Naive thymus-derived CD8-positive, alpha-beta T cell (primary cell): ENCODE results near the gene MIPOL1. TPM values are rescaled to one million over a fixed set of nuclear protein-coding genes. Genes with fewer than 3 reads are reported as not detected.
"Not testable (repeated sequence)": the region's sequence is repeated elsewhere in the genome, so short reads cannot be mapped to it uniquely, and the experiment has no call there.

ENCODE experiments used
- ATAC-seq, 2 donors: fragments of 150-1000 bp; cut with Tn5 transposase in 1 of 2; sonication (Bioruptor Pico), chemical (Tn5 transposase) in 1 of 2; 1 replicate in 1 of 2; 2 replicates in 1 of 2; pipeline ENCODE4 v1.10.0; 2021; ENCODE audit warnings: mild to moderate bottlenecking in 2 of 2, moderate library complexity in 2 of 2
- POLR2A ChIA-PET: fragments of 350-600 bp; sonication (Branson Sonifier 250); formaldehyde crosslinking; loops from one replicate; lab custom pipeline; 2021; ENCODE audit warnings: antibody characterized with exemption; lab: Charles Lee
- DNase-seq, 10 donors: peaks; one replicate each; pipeline versions ENCODE4 v3.0.0 to v3.0.0-alpha.2; 2020 to 2022
- H3K27ac Mint-ChIP-seq, 10 donors: one replicate each; pipeline ENCODE4 v1.8.0; 2020 to 2022; ENCODE audit warnings: mild to moderate bottlenecking in 10 of 10, mixed read lengths in 10 of 10, moderate library complexity in 4 of 10, inconsistent platforms in 1 of 10
- H3K27me3 Mint-ChIP-seq, 5 donors: one replicate each; pipeline ENCODE4 v1.8.0; 2021 to 2022; ENCODE audit warnings: mixed read lengths in 5 of 5
- H3K36me3 Mint-ChIP-seq, 3 donors: one replicate each; pipeline ENCODE4 v1.8.0; 2020 to 2022; ENCODE audit warnings: mixed read lengths in 3 of 3, mild to moderate bottlenecking in 2 of 3, inconsistent platforms in 1 of 3
- H3K4me1 Mint-ChIP-seq, 4 donors: one replicate each; pipeline ENCODE4 v1.8.0; 2021 to 2022; ENCODE audit warnings: mixed read lengths in 4 of 4
- H3K4me3 Mint-ChIP-seq, 10 donors: one replicate each; pipeline ENCODE4 v1.8.0; 2020 to 2022; ENCODE audit warnings: mild to moderate bottlenecking in 10 of 10, mixed read lengths in 10 of 10, moderate library complexity in 6 of 10, inconsistent platforms in 1 of 10
- H3K9me3 Mint-ChIP-seq, 9 donors: one replicate each; pipeline ENCODE4 v1.8.0; 2020 to 2022; ENCODE audit warnings: mixed read lengths in 9 of 9, mild to moderate bottlenecking in 3 of 9, inconsistent platforms in 1 of 9, moderate library complexity in 1 of 9
- polyA plus RNA-seq, 3 donors: library from polyadenylated mRNA; unstranded; fragments of 300-500 nt; fragmentation: Illumina TruSeq; gene quantifications; one replicate each; pipeline ENCODE4 v1.2.3, GENCODE V29; 2021
- total RNA-seq, 8 experiments: library from RNA in 2 of 8; stranded (reverse) in 2 of 8; gene quantifications; one replicate each; pipeline ENCODE4 v1.2.3 and lab custom pipeline; 2021 to 2026

MIPOL1 gene, protein sequence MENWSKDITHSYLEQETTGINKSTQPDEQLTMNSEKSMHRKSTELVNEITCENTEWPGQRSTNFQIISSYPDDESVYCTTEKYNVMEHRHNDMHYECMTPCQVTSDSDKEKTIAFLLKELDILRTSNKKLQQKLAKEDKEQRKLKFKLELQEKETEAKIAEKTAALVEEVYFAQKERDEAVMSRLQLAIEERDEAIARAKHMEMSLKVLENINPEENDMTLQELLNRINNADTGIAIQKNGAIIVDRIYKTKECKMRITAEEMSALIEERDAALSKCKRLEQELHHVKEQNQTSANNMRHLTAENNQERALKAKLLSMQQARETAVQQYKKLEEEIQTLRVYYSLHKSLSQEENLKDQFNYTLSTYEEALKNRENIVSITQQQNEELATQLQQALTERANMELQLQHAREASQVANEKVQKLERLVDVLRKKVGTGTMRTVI
- not detected for total RNA-seq
- not detected for polyA plus RNA-seq
- 0 to 0.43 (median 0.17) reads per million in 6 experiments for total RNA-seq (lab: John Stamatoyannopoulos, UW)

DNA sequence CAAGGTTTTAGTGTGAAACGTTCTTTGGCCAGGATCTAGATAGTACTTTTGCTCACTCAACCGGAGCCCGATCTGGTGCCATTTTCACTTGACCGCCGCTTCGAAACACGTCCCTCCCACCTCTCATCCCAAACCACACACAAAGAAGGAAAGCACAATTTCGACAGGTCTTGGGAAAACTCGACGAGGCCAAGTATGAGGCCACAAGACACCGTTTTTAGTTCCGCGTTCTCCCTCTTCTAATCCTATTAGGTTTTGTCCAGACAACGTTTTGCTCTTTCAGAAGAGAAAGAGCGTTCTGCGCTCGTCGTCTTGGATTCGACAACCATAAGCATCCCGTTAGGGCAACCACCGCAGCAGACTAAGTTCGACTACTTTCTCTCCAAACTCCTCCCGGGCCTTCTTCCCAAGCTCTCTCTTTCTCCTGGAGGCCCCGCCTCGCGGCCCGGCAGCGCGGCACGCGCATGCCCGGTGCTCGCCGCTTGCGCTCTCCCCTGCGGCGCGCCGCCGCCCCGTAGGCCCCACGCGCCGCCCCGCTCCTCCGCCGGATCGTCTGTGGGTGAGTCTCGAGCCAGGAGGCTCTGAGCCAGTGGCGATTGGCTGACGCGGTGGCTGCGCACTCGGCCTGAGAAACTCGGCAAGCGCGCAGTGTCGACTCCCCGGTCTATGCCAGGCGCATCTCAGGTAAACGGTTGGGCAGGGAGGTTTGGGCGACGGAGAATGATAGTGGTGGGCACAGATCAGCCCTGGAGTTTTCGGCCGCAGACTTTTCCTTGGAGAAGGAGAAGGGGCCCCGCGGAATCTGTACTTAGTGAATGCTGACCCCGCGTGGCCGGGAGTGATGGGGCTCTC is at the start of gene MIPOL1:
Gene MIPOL1, plus strand, starts transcription at position 517 of the 852 bp plus-strand sequence. CDS start 49,952 bp downstream, outside the sequence.
- Mint-ChIP-seq H3K36me3 (no peaks in the 10 kb centered on the region), H3K27ac (no peak within 1 kb of the TSS), H3K4me3 (peak within 1 kb of the TSS; percentile 30 to 74 (median 66)), H3K9me3 (peaks cover 0 to 7% (median 3%) of the 10 kb centered on the region in 9 donors), H3K27me3 (peaks cover 7 to 32% (median 17%) of the 10 kb centered on the region in 5 donors), H3K4me1 (peaks cover 7 to 16% (median 14%) of the 10 kb centered on the region in 4 donors)
- ATAC-seq (peak; percentile 29 to 35), DNase-seq (no peak)
- POLR2A ChIA-PET = no interaction called here

DNA sequence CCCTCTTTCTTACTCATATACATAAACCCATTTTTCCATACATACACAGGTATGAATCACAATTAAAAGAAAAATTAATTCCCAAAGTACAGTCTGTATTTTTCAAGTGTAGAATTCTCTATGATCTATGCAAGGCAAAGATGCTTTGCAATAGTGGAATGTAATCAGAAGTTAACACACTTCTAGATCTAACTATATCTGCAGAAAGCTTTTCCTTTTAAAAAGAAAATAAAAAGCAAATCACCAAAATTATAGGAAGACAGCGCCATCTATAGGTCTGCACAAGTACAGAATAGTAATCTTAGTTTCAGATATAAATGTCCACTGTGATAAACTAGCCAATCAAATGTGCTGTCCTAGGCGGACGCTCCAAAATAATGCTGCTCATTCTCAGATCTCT is 47.3 kb upstream of the MIPOL1 start:
- Mint-ChIP-seq H3K36me3 (peaks cover 0 to 9% (median 0%) of the 10 kb centered on the region in 3 donors), H3K4me1 (no peaks in the 10 kb centered on the region), H3K27me3 (peaks cover 0 to 16% (median 0%) of the 10 kb centered on the region in 5 donors), H3K4me3 (no peak overlapping the region), H3K27ac (no peak overlapping the region), H3K9me3 (peaks cover 0 to 28% (median 15%) of the 10 kb centered on the region in 9 donors)
- POLR2A ChIA-PET = no interaction called here
- ATAC-seq (no peak), DNase-seq (no peak)

DNA sequence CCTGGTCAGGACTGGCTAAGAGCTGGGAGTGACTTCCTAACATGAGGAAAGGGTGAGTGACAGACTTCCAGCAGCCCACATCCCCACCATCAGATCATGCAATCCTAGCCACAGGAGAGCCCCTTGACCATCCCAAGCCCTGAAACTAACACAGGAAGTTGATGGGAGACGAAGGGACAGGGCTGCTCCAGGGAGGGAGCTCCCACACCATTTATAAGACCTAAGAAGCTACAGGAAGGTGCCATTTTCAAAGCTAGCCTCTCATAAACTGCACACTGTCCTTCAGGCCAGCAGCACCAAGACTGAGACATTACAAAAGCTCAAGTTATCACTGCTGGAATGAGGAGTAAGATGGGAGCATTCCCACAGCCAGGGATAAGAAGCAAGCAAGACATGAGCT is 44.7 kb upstream of the MIPOL1 start:
- no peak for ATAC-seq
- H3K4me3 Mint-ChIP-seq = no peak overlapping the region
- POLR2A ChIA-PET = no interaction called here
- H3K27me3 Mint-ChIP-seq = peaks cover 0 to 16% (median 0%) of the 10 kb centered on the region in 5 donors
- H3K36me3 Mint-ChIP-seq = peaks cover 0 to 12% (median 0%) of the 10 kb centered on the region in 3 donors
- no peaks in the 10 kb centered on the region for H3K4me1 Mint-ChIP-seq
- no peak overlapping the region for H3K27ac Mint-ChIP-seq
- peaks cover 0 to 42% (median 21%) of the 10 kb centered on the region in 9 donors for H3K9me3 Mint-ChIP-seq
- no peak for DNase-seq

DNA sequence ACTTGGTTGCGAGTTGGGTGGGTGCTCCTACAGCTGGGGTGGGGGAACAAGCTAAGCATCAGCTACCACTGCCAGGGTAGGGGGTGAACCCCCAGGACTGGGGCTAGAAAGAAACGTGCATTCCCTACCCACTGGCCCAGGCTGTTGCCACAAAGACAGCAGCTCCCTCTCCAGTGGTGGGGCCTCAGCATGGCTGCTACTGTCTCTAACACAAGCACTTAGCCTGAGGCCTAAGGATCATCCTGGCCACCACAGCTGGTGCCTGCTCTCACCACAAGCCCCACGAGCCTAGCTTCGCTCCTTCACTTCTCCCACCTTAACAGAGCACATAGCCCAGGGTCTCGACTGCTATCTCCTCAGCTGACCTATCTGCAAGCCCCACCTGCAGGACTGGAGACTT is 44.3 kb upstream of the MIPOL1 start:
- H3K4me1 Mint-ChIP-seq = no peaks in the 10 kb centered on the region
- H3K27ac Mint-ChIP-seq = no peak overlapping the region
- H3K27me3 Mint-ChIP-seq = peaks cover 0 to 16% (median 0%) of the 10 kb centered on the region in 5 donors
- H3K9me3 Mint-ChIP-seq = peaks cover 0 to 46% (median 21%) of the 10 kb centered on the region in 9 donors
- no peak for ATAC-seq
- POLR2A ChIA-PET = no interaction called here
- peaks cover 0 to 12% (median 0%) of the 10 kb centered on the region in 3 donors for H3K36me3 Mint-ChIP-seq
- DNase-seq = no peak
- H3K4me3 Mint-ChIP-seq = no peak overlapping the region

DNA sequence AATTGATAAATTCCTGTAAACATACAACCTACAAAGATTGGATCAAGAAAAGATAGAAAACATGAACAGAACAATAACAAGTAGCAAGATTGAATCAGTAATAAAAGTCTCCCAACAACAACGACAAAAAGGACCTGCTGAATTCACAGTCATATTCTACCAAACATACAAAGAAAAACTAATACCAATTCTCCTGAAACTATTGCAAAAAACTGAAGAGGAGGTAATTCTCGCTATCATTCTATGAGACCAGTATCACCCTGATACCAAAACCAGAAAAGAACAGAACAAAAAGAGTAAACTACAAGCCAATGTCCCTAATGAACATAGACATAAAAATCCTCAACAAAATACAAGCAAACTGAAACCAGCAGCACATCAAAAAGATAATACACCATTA is 39.8 kb upstream of the MIPOL1 start:
- POLR2A ChIA-PET = no interaction called here
- no peak for DNase-seq
- Mint-ChIP-seq H3K9me3 (peaks cover 0 to 58% (median 23%) of the 10 kb centered on the region in 9 donors), H3K27me3 (peaks cover 0 to 8% (median 0%) of the 10 kb centered on the region in 5 donors), H3K27ac (no peak overlapping the region), H3K4me1 (no peaks in the 10 kb centered on the region), H3K36me3 (peaks cover 0 to 16% (median 0%) of the 10 kb centered on the region in 3 donors), H3K4me3 (no peak overlapping the region)
- ATAC-seq = no peak

DNA sequence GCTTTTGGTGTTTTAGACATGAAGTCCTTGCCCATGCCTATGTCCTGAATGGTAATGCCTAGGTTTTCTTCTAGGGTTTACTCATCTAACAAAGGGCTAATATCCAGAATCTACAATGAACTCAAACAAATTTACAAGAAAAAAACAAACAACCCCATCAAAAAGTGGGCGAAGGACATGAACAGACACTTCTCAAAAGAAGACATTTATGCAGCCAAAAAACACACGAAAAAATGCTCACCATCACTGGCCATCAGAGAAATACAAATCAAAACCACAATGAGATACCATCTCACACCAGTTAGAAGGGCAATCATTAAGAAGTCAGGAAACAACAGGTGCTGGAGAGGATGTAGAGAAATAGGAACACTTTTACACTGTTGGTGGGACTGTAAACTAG is 35.4 kb upstream of the MIPOL1 start:
- H3K4me1 Mint-ChIP-seq, H3K4me3 Mint-ChIP-seq, DNase-seq, H3K27ac Mint-ChIP-seq, H3K27me3 Mint-ChIP-seq, H3K36me3 Mint-ChIP-seq, POLR2A ChIA-PET, ATAC-seq: not testable (repeated sequence)
- peaks cover 0 to 40% (median 10%) of the 10 kb centered on the region in 9 donors for H3K9me3 Mint-ChIP-seq

DNA sequence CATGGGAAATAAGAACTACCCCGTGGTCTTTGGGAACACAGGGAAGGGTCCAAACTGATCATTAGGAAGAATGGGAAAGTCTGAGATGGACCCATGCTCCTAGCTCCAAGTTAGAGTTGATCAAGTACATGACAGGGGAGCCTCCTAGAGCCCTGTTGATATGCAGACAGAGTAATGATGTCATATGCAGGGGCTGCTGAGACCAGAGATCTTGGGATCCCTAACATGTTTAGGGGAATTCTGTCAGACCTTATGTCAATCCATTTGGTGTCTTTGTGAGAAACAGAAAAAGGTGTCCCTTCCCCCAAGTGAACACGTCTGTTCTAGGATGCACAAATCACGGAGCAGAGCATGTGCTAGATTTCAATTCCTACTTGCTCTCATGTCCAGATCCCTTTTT is 31.9 kb upstream of the MIPOL1 start:
- Mint-ChIP-seq H3K4me3 (no peak overlapping the region), H3K36me3 (peaks cover 0 to 3% (median 0%) of the 10 kb centered on the region in 3 donors), H3K27me3 (peaks cover 0 to 12% (median 6%) of the 10 kb centered on the region in 5 donors), H3K4me1 (no peaks in the 10 kb centered on the region), H3K9me3 (peaks cover 2 to 18% (median 6%) of the 10 kb centered on the region in 9 donors), H3K27ac (no peak overlapping the region)
- DNase-seq = no peak
- no peak for ATAC-seq
- POLR2A ChIA-PET = no interaction called here

DNA sequence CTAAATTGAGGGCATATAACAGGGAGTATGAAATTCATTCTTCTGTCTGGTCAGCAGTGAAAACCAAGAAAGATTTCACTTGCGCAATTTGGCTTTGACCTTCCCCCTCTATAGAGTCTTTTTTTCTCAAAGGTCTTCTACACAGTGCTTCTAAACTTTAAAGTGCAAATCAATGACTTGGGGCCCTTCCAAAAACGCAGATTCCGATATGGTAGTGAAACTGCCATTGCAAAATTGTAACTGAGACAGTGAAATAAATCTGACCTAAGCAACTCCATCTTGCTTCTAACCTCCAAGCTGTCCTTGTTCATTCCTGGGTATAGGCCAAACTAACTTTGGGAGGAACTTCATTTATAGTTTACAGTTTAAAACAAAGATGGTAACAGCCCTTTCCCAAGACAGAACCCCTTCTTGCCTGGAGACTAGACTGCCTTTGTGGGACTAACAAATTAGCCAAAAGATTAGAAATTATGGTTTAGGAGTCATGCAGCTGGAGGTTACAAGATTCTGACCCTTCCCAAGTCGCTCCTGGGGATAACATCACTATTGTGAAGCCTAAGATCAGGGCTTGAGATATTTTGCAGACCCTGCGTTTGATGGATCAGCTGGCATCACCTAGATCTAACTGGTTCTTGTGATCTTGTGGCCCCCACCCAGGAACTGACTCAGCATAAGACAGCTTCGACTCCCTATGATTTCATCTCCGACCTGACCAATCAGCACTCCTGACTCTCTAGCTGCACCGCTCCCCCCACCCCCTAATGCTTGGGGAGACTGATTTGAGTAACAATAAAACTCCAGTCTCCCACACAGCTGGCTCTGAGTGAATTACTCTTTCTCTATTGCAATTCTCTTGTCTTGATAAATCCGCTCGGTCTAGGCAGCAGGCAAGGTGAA is 30.3 kb upstream of the MIPOL1 start:
- peaks cover 0 to 18% (median 9%) of the 10 kb centered on the region in 5 donors for H3K27me3 Mint-ChIP-seq
- no peaks in the 10 kb centered on the region for H3K36me3 Mint-ChIP-seq
- peaks cover 0 to 13% (median 2%) of the 10 kb centered on the region in 9 donors for H3K9me3 Mint-ChIP-seq
- no peak overlapping the region for H3K4me3 Mint-ChIP-seq
- H3K4me1 Mint-ChIP-seq = peaks cover 0 to 5% (median 0%) of the 10 kb centered on the region in 4 donors
- H3K27ac Mint-ChIP-seq = no peak overlapping the region
- POLR2A ChIA-PET = no interaction called here
- ATAC-seq (no peak), DNase-seq (no peak)

DNA sequence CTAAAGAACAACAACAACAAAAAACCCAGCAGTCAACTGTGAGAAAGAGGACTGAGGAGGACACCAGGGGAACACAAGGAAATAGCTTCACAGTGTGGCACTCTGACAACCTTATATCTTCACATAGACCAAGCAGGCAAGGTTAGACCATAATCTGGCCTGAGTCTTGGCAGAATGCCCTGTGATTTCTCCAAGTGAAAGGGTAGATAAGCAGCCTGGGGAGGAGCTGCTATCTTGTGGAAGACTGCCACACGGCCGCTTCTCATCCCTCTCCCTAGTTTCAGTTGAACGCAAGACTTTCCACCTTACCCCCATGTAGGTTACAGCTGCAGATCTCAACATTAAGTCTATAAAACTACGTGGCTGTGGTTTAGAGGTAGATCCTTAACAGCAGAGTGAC is 29.0 kb upstream of the MIPOL1 start:
- Mint-ChIP-seq H3K4me3 (no peak overlapping the region), H3K4me1 (peaks cover 0 to 6% (median 0%) of the 10 kb centered on the region in 4 donors), H3K36me3 (no peaks in the 10 kb centered on the region), H3K27ac (no peak overlapping the region), H3K27me3 (peaks cover 0 to 18% (median 14%) of the 10 kb centered on the region in 5 donors), H3K9me3 (peaks cover 0 to 13% (median 0%) of the 10 kb centered on the region in 9 donors)
- ATAC-seq (no peak), DNase-seq (no peak)
- POLR2A ChIA-PET = no interaction called here

DNA sequence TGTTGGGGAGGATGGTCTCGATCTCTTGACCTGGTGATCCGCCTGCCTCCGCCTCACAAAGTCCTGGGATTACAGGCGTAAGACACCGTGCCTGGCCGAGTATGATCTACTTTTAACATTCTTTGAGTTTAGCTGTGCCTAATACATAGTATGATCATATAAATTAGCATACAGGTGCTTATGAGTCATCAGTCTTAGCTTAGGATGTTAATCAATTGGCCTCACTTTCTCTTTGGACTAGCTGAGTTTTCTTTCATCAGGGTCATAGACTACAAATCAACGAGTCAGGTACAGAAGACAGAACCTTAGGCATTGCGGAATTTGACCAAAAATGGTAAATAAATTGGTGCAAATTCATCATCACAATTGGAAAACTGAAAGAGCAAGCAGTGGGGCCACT is 27.5 kb upstream of the MIPOL1 start:
- ATAC-seq = no peak
- POLR2A ChIA-PET = no interaction called here
- no peaks in the 10 kb centered on the region for H3K36me3 Mint-ChIP-seq
- H3K4me3 Mint-ChIP-seq = no peak overlapping the region
- H3K4me1 Mint-ChIP-seq = peaks cover 0 to 6% (median 0%) of the 10 kb centered on the region in 4 donors
- H3K27me3 Mint-ChIP-seq = peaks cover 9 to 18% (median 16%) of the 10 kb centered on the region in 5 donors
- peak overlapping the region in 1 of 10 donors; percentile 29 for H3K27ac Mint-ChIP-seq
- DNase-seq = no peak
- H3K9me3 Mint-ChIP-seq = peaks cover 0 to 13% (median 0%) of the 10 kb centered on the region in 9 donors

DNA sequence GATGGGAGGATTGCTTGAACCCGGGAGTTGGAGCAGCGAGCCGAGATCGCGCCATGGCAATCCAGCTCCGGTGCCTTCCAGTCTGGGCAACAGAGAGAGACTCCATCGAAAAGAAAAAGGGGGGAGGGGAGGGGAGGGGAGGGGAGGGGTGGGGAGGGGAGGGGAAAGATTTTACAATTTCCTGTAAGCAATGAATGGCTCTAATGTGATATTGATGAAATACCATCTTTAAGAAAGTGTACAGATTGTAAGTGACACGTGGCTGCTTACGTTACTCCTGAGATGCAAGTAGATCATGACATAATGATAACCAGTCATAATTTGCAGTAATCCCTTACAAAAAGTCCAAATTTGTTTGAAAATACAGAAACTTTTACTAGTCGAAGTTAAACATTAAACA is 26.7 kb upstream of the MIPOL1 start:
- Mint-ChIP-seq H3K4me1 (peaks cover 0 to 6% (median 0%) of the 10 kb centered on the region in 4 donors), H3K4me3 (no peak overlapping the region), H3K9me3 (peaks cover 0 to 13% (median 0%) of the 10 kb centered on the region in 9 donors), H3K27ac (no peak overlapping the region), H3K36me3 (no peaks in the 10 kb centered on the region), H3K27me3 (peaks cover 9 to 18% (median 16%) of the 10 kb centered on the region in 5 donors)
- no peak for ATAC-seq
- DNase-seq = no peak
- POLR2A ChIA-PET = no interaction called here

DNA sequence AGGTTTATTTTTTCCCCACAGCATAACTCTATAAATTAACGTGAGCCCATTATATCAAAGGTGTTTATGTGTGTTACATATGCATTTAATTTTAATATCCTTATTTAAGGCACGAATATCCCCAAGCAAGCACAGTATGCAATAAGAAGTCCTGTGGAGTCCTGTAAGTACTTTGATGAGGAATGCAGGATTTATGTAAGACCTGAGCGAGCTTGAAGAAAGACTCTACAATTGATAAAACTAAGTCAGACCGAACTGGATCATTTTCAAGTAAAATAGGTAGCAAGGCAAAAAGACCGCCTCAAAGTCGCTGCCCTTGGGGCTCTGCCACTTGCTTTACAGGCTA is 26.1 kb upstream of the MIPOL1 start:
- peaks cover 0 to 6% (median 0%) of the 10 kb centered on the region in 4 donors for H3K4me1 Mint-ChIP-seq
- no peak for ATAC-seq
- H3K27ac Mint-ChIP-seq = no peak overlapping the region
- peak overlapping the region in 3 of 10 donors; percentile 4 to 57 (median 44) for H3K4me3 Mint-ChIP-seq
- H3K9me3 Mint-ChIP-seq = peaks cover 0 to 13% (median under 1%) of the 10 kb centered on the region in 9 donors
- POLR2A ChIA-PET = no interaction called here
- H3K36me3 Mint-ChIP-seq = no peaks in the 10 kb centered on the region
- no peak for DNase-seq
- H3K27me3 Mint-ChIP-seq = peaks cover 9 to 18% (median 16%) of the 10 kb centered on the region in 5 donors
